ENCODE data around the gene PDLIM5.

DNA sequence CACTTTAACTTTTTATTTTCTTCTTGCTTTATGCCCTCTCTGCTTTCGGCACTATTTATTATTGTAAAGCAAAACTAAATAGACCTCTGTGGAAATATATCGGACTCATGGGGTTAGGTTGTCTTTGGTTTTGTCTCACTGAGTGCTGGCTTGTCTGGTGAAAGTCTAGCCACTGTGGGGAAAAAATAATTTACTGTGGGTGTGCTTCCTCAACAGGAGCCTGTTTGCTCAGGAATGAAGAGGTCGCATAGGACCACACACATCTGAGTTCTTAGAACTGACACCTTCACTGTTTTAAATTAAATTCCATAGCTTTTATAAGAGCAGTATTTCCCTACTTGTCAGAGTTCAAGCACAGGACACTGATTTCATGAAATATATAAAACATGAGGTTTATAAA lies 203.0 kb downstream of the PDLIM5 start:
- no peak for TF ChIP-seq RARB (CRISPR knock-in tag; IDR thresholded peaks at IDR 0.05)
- TF ChIP-seq TSHZ2 (CRISPR knock-in tag; IDR thresholded peaks at IDR 0.05) = no peak
- no peak for TF ChIP-seq BACH2 (CRISPR knock-in tag; IDR thresholded peaks at IDR 0.05; ENCODE audit: borderline replicate concordance)
- TF ChIP-seq CREB5 (CRISPR knock-in tag; IDR thresholded peaks at IDR 0.05; ENCODE audit: low read depth) = no peak
- no peak for TF ChIP-seq GLIS3 (CRISPR knock-in tag; IDR thresholded peaks at IDR 0.05)
- TF ChIP-seq ZNF8 (CRISPR knock-in tag; IDR thresholded peaks at IDR 0.05) = no peak
- TF ChIP-seq, protein P1, sequence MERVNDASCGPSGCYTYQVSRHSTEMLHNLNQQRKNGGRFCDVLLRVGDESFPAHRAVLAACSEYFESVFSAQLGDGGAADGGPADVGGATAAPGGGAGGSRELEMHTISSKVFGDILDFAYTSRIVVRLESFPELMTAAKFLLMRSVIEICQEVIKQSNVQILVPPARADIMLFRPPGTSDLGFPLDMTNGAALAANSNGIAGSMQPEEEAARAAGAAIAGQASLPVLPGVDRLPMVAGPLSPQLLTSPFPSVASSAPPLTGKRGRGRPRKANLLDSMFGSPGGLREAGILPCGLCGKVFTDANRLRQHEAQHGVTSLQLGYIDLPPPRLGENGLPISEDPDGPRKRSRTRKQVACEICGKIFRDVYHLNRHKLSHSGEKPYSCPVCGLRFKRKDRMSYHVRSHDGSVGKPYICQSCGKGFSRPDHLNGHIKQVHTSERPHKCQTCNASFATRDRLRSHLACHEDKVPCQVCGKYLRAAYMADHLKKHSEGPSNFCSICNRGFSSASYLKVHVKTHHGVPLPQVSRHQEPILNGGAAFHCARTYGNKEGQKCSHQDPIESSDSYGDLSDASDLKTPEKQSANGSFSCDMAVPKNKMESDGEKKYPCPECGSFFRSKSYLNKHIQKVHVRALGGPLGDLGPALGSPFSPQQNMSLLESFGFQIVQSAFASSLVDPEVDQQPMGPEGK (CRISPR knock-in tag; IDR thresholded peaks at IDR 0.05; ENCODE audit: borderline replicate concordance) = no peak
- no peak for TF ChIP-seq OSR1 (CRISPR knock-in tag; IDR thresholded peaks at IDR 0.05)
- no peak for TF ChIP-seq ARNTL (CRISPR knock-in tag; IDR thresholded peaks at IDR 0.05; ENCODE audit: borderline replicate concordance, low read depth)
- no peak for TF ChIP-seq ZNF70 (CRISPR knock-in tag; IDR thresholded peaks at IDR 0.05)
- TF ChIP-seq PPARA (CRISPR knock-in tag; IDR thresholded peaks at IDR 0.05; ENCODE audit: borderline replicate concordance) = no peak

Data from SK-N-SH treated with all-trans-retinoic acid at 6 μM for 48 hours (cell line).